Measurements from ENCODE around the gene OTOA. TPM values are rescaled to one million over a fixed set of nuclear protein-coding genes. Genes with fewer than 3 reads are reported as not detected.
A peak's percentile ranks its signal among the peaks of the same experiment; 100 is the strongest.

The OTOA gene
- total RNA-seq, 1 donor from 2014 or later: 0.21 TPM

DNA sequence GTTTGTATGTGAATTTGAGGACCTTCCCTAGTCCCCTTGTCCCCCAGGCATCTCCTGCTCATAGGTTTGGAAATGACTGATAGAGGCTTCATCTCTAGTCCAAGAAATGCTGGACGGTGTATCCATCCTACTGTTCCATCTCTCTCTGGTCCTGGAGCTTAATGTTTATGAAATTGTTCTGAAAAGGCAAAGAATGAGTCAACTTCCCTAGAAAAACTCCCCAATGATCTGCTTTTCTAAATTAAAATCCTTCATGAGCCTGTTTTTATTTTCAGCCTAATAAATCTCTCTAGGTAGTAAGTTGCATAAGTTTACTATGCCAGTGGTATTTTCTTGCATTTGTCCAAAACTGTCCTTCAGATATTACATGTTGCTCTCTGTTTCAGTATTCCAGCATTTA lies 9.3 kb upstream of the OTOA start:
- TF ChIP-seq, protein P1, sequence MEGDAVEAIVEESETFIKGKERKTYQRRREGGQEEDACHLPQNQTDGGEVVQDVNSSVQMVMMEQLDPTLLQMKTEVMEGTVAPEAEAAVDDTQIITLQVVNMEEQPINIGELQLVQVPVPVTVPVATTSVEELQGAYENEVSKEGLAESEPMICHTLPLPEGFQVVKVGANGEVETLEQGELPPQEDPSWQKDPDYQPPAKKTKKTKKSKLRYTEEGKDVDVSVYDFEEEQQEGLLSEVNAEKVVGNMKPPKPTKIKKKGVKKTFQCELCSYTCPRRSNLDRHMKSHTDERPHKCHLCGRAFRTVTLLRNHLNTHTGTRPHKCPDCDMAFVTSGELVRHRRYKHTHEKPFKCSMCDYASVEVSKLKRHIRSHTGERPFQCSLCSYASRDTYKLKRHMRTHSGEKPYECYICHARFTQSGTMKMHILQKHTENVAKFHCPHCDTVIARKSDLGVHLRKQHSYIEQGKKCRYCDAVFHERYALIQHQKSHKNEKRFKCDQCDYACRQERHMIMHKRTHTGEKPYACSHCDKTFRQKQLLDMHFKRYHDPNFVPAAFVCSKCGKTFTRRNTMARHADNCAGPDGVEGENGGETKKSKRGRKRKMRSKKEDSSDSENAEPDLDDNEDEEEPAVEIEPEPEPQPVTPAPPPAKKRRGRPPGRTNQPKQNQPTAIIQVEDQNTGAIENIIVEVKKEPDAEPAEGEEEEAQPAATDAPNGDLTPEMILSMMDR (conservative IDR thresholded peaks at IDR 0.05): no peak
- no peak overlapping the region for H3K4me3 Mint-ChIP-seq
- no peaks in the 10 kb centered on the region for H3K9me3 Mint-ChIP-seq
- peaks cover 7% of the 10 kb centered on the region for H3K36me3 Mint-ChIP-seq (ENCODE audit: low read depth)
- DNase-seq (ENCODE audit: low read depth, low spot score): no peak
- H3K27ac Mint-ChIP-seq (ENCODE audit: unreplicated experiment): no peak overlapping the region
- peaks cover 10% of the 10 kb centered on the region for H3K4me1 Mint-ChIP-seq
- H3K27me3 Mint-ChIP-seq (ENCODE audit: low read depth): no peaks in the 10 kb centered on the region

DNA sequence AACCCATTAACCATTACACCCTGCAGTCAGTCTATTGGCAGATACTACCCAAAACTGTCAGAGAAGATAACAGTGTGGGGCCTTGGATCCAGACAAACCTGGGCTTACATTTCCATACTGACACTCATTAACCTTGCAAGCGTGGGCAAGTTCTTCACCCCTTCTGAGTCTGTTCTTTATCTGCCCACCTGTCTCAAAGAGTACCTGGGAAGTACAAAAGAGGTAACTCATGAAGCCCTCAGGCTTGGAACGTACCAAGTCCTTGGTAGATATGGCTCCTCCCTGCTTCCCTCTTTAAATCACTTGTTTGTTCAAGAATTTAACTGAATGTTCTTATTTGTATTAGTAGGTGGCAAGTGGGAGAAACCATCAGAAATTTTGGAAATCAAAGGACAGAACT lies 8.9 kb upstream of the OTOA start:
- peaks cover 7% of the 10 kb centered on the region for H3K36me3 Mint-ChIP-seq (ENCODE audit: low read depth)
- H3K27ac Mint-ChIP-seq (ENCODE audit: unreplicated experiment): no peak overlapping the region
- DNase-seq (ENCODE audit: low read depth, low spot score): no peak
- peaks cover 10% of the 10 kb centered on the region for H3K4me1 Mint-ChIP-seq
- TF ChIP-seq, protein P1 (conservative IDR thresholded peaks at IDR 0.05): no peak
- no peaks in the 10 kb centered on the region for H3K27me3 Mint-ChIP-seq (ENCODE audit: low read depth)
- no peak overlapping the region for H3K4me3 Mint-ChIP-seq
- no peaks in the 10 kb centered on the region for H3K9me3 Mint-ChIP-seq

DNA sequence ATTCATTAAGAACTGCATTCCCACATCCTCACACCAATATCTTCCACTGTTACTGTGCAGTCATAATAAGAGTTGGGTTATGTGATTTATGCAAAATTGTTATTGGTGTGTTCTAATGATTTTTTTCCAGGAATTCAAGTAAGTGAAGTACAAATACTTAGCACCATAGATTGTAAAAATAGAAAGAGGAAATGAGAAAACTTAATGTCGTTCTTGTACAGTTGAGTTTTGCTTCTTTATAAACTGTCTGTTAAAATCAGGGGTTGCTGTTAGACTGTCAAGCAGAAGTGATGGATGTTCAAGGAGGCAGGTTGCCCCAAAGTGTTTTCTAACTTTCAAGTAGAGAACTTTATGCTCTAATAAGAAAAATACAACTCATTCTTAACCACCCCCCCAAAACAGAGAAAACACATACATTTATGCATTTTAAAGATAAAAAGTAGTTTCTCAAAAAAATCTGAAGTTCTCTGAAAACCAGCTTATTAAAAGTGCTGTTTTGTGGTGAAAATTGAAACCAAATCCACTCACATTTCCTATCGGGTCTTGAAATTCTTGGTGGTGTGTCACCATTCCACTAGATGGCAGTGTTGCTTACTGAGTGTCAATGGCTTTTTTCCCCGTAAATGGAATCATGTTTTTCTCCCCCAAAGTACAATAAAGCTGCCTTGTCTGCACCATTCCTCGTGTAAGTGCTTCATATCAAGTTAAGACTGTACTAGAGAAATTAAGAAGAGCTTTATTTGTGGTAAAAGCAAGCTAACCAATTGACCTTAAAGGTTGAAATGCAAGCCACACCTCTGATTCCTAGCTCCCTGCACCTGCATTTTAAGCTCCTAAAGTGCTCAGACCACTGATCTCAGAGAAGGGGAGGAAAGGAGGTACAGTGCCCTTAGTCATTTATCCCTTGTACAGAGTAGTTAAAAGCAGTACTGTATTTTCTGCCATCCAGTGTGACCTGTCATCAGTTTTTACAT lies 6.7 kb upstream of the OTOA start:
- H3K9me3 Mint-ChIP-seq: no peaks in the 10 kb centered on the region
- H3K36me3 Mint-ChIP-seq (ENCODE audit: low read depth): peaks cover 11% of the 10 kb centered on the region
- H3K4me3 Mint-ChIP-seq: no peak overlapping the region
- H3K27ac Mint-ChIP-seq (ENCODE audit: unreplicated experiment): no peak overlapping the region
- DNase-seq (ENCODE audit: low read depth, low spot score): peak; percentile 36
- TF ChIP-seq, protein P1 (conservative IDR thresholded peaks at IDR 0.05): peak; percentile 90
- H3K27me3 Mint-ChIP-seq (ENCODE audit: low read depth): no peaks in the 10 kb centered on the region
- peaks cover 14% of the 10 kb centered on the region for H3K4me1 Mint-ChIP-seq

DNA sequence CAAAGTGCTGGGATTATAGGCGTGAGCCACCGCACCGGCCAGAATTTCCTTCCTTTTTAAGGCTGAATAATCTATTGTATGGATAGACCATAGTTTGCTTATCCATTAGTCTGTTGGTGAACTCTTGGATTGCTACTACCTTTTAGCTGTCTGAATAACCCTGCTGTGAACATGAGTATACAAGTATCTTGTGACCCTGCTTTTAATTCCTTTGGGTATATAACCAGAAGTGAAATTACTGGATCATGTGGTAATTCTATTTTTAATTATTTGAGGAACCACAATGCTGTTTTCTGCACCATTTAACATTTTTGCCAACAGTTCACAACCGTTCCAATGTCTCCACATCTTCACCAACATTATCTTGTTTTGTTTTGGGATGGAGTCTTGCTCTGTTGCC lies 4.6 kb upstream of the OTOA start:
- Mint-ChIP-seq H3K27ac (ENCODE audit: unreplicated experiment) (no peak overlapping the region), H3K4me3 (no peak overlapping the region), H3K4me1 (peaks cover 14% of the 10 kb centered on the region), H3K27me3 (ENCODE audit: low read depth) (peaks cover 7% of the 10 kb centered on the region), H3K36me3 (ENCODE audit: low read depth) (peaks cover 7% of the 10 kb centered on the region), H3K9me3 (no peaks in the 10 kb centered on the region)
- DNase-seq (ENCODE audit: low read depth, low spot score): no peak
- TF ChIP-seq, protein P1 (conservative IDR thresholded peaks at IDR 0.05): no peak

DNA sequence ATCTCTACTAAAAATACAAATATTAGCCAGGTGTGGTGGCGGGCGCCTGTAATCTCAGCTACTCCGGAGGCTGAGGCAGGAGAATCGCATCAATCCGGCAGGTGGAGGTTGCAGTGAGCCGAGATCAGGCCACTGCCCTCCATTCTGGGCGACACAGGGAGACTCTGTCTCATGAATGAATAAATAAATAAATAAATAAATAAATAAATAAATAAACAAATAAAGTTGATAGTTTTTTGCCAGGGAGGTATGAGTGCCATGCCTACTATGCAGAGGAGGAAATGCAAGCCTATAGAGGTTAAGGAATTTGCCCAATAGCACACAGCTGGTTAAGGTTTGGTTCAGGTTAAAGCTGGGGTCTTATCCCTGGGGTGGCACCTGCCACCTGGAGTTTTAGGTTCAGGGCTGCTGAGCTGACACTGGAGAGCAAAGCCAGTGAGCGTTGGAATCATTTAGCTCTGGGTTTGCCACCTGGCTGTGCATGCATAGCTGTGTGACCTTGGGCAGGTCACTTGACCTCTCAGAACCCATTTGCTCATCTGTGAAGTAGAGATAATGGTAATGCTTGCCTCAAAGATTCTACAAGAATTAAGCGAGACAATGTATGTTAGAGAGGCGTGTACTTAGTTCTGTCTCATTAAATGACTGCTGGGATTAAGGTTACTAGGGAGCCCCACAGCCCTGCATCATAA lies 1.2 kb downstream of the OTOA start:
- H3K27me3 Mint-ChIP-seq (ENCODE audit: low read depth): peaks cover 13% of the 10 kb centered on the region
- peak overlapping the region; percentile 23 for H3K4me3 Mint-ChIP-seq
- no peak overlapping the region for H3K27ac Mint-ChIP-seq (ENCODE audit: unreplicated experiment)
- DNase-seq (ENCODE audit: low read depth, low spot score): no peak
- peaks cover 2% of the 10 kb centered on the region for H3K9me3 Mint-ChIP-seq
- TF ChIP-seq, protein P1 (conservative IDR thresholded peaks at IDR 0.05): no peak
- H3K36me3 Mint-ChIP-seq (ENCODE audit: low read depth): peaks cover 4% of the 10 kb centered on the region
- H3K4me1 Mint-ChIP-seq: peaks cover 33% of the 10 kb centered on the region

Measured in neural crest cell (in vitro differentiated cells).